BE2C (cell line): ENCODE measurements around the gene TMSB15A. TPM values are rescaled to one million over a fixed set of nuclear protein-coding genes. Genes with fewer than 3 reads are reported as not detected.
A peak's percentile ranks its signal among the peaks of the same experiment; 100 is the strongest.
"Not testable (repeated sequence)": the region's sequence is repeated elsewhere in the genome, so short reads cannot be mapped to it uniquely, and the experiment has no call there.

ENCODE experiments used
- DNase-seq: peaks from one replicate; pipeline ENCODE4 v3.0.0-alpha.2; 2020
- H3K27me3 ChIP-seq: fragments of 250-450 bp; sonication (Bioruptor Pico); 2 replicates; pipeline ENCODE4 v1.5.1; 2020; ENCODE audit warnings: mild to moderate bottlenecking
- H3K36me3 ChIP-seq: fragments of 250-450 bp; sonication (Bioruptor Pico); 2 replicates; pipeline ENCODE4 v1.5.1; 2020; ENCODE audit warnings: mild to moderate bottlenecking
- H3K4me1 ChIP-seq: fragments of 250-450 bp; sonication (Bioruptor Pico); 2 replicates; pipeline ENCODE4 v1.5.1; 2020
- H3K4me3 ChIP-seq: 2 replicates; pipeline ENCODE4 v1.5.1; 2011; ENCODE audit warnings: low read depth, low read length
- H3K9me3 ChIP-seq: fragments of 250-450 bp; sonication (Bioruptor Pico); 2 replicates; pipeline ENCODE4 v1.5.1; 2020
- CTCF ChIP-seq: IDR thresholded peaks from 2 replicates; pipeline ENCODE4 v1.5.1; 2012; ENCODE audit warnings: mild to moderate bottlenecking, low read depth, low read length
- polyA plus RNA-seq: library from polyadenylated mRNA; unstranded; fragments of >200 nt; gene quantifications from one replicate; pipeline ENCODE4 v1.2.1, GENCODE V29; 2012; ENCODE audit warnings: low read depth, missing spikeins; ENCODE audit not compliant: insufficient read length, insufficient read depth

TMSB15A gene
- not detected for polyA plus RNA-seq

DNA sequence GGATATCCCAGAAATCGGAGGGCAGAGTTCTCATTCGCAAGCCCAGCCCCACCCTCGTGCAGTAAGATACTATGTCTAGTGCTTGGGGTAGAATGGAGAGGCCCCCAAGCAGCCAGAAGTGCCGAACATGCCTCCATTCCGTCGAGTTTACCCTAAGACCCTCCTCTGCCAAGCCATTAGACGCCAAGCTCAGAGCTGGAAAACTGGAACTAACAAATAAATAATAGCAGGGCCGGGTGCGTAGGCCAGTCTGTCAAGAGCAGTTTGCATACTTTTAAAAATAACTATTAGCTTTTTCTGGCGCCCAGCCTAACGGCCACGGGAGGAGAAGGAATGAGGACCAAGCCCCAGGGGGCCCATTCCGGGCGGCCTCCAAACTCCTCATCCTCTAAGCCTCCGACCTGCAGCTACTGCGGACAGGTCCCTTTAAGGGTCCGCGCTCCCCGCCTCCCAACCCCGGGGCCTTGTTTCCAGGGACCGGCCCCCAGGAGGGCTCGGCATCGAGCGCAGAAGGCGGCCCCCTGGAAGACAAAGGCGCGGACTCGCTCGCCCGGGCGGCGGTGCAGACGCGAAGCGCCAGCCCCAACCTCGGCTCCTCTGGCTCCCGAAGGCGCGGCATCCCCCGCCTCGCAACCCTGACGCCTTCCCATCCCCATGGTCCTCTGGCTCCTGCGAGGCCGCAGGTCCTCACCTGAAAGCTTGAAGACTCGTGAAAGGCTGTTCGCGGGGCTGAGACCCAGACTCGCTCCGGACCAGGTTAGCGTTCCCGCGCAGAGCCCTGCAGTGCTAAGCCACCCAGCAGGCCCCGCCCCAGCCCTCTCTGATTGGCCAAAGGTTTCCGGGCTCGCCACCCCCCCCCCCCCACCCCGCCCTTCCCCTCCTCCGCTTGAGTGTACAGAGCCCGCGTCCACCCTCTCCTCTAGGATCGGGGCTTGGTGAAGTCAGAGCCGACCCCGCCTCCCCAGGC lies at the start of gene TMSB15A:
Gene TMSB15A, minus strand, starts transcription at position 765 of the 967 bp plus-strand sequence.
- peaks cover 10% of the 10 kb centered on the region for H3K27me3 ChIP-seq
- no peaks in the 10 kb centered on the region for H3K4me1 ChIP-seq
- H3K9me3 ChIP-seq, result no peaks in the 10 kb centered on the region
- peak within 1 kb of the TSS; percentile 20 for H3K4me3 ChIP-seq
- H3K36me3 ChIP-seq, result no peaks in the 10 kb centered on the region
- peak; percentile 72 for DNase-seq
- no peak for TF ChIP-seq CTCF

GRCh38 chrX:102560423-102561068 lies 44.0 kb upstream of the TMSB15A start:
- no peaks in the 10 kb centered on the region for H3K27me3 ChIP-seq
- TF ChIP-seq CTCF, result no peak
- DNase-seq, result no peak
- H3K9me3 ChIP-seq, result no peaks in the 10 kb centered on the region
- H3K4me3 ChIP-seq, result no peak overlapping the region
- H3K4me1 ChIP-seq, result no peaks in the 10 kb centered on the region
- H3K36me3 ChIP-seq, result no peaks in the 10 kb centered on the region

- Histone ChIP-seq H3K36me3 (no peaks in the 10 kb centered on the region), H3K4me1 (no peaks in the 10 kb centered on the region), H3K9me3 (no peaks in the 10 kb centered on the region), H3K4me3 (no peak overlapping the region), H3K27me3 (no peaks in the 10 kb centered on the region)
- TF ChIP-seq CTCF, result no peak
- no peak for DNase-seq
These were observed 42.1 kb upstream of the TMSB15A start for GRCh38 chrX:102558607-102559006.

GRCh38 chrX:102548231-102548630 lies 31.7 kb upstream of the TMSB15A start:
- Histone ChIP-seq H3K4me3 (no peak overlapping the region), H3K36me3 (no peaks in the 10 kb centered on the region), H3K27me3 (no peaks in the 10 kb centered on the region), H3K4me1 (no peaks in the 10 kb centered on the region), H3K9me3 (no peaks in the 10 kb centered on the region)
- TF ChIP-seq CTCF, result no peak
- no peak for DNase-seq

GRCh38 chrX:102546828-102547493 lies 30.4 kb upstream of the TMSB15A start:
- Histone ChIP-seq H3K27me3 (no peaks in the 10 kb centered on the region), H3K9me3 (no peaks in the 10 kb centered on the region), H3K4me3 (peak overlapping the region; percentile 58), H3K36me3 (no peaks in the 10 kb centered on the region), H3K4me1 (no peaks in the 10 kb centered on the region)
- TF ChIP-seq CTCF, result no peak
- peak; percentile 40 for DNase-seq

DNA sequence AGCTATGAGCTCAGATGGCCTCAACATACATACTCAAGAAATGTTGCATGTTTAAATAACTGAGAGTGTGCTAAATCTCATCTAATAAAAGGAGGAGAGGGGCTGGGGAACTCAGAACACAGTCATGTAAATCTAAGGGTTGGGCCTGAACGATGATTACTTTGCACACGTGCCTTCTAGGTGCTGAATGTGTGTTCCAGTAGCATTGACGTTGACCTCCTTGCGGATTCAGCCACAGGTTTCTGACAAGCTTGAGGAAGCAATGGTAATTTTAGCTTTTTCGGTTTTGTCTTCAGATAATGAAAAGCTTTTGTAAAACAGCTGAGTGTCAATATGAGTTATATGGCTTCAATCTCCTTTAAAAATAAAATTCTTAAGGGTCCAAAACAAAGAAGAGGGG lies 29.6 kb upstream of the TMSB15A start:
- peak overlapping the region; percentile 58 for H3K4me3 ChIP-seq
- not testable (repeated sequence) for H3K36me3 ChIP-seq, H3K4me1 ChIP-seq, H3K9me3 ChIP-seq, DNase-seq, H3K27me3 ChIP-seq
